T-cell (primary cell): ENCODE measurements around the gene CNOT6. TPM values are rescaled to one million over a fixed set of nuclear protein-coding genes. Genes with fewer than 3 reads are reported as not detected.
A peak's percentile ranks its signal among the peaks of the same experiment; 100 is the strongest.

ENCODE experiments used
- ATAC-seq, 4 experiments: fragments of 200-7000 bp in 3 of 4; fragments of 150-1000 bp in 1 of 4; cut with Tn5 transposase; replicated peaks in 1 of 4; 1 replicate in 3 of 4; 2 replicates in 1 of 4; pipeline ENCODE4 v1.10.0; 2021; ENCODE audit warnings: moderate library complexity in 3 of 4, mild to moderate bottlenecking in 2 of 4, moderate number of reproducible peaks in 1 of 4
- CTCF ChIA-PET, 2 donors: fragments of 300-600 bp; sonication (Branson Sonifier 250); formaldehyde crosslinking; loops; one replicate each; lab custom pipeline; 2022; ENCODE audit warnings: antibody characterized with exemption in 2 of 2; lab: Charles Lee
- POLR2A ChIA-PET, 2 donors: fragments of 300-600 bp; sonication (Branson Sonifier 250); formaldehyde crosslinking; loops; one replicate each; lab custom pipeline; 2022; ENCODE audit warnings: antibody characterized with exemption in 2 of 2; lab: Charles Lee
- DNase-seq, 35 experiments: peaks; one replicate each; pipeline versions ENCODE4 v3.0.0 to v3.0.0-alpha.2; 2013 to 2023
- H3K27ac ChIP-seq: one replicate; pipeline ENCODE4 v1.5.1; 2013; ENCODE audit warnings: low read length
- H3K27me3 ChIP-seq, 2 experiments: replicated peaks in 1 of 2; 1 replicate in 1 of 2; 2 replicates in 1 of 2; pipeline versions ENCODE4 v1.6.1 to v1.7.0; 2013; ENCODE audit warnings: low read length in 1 of 2, mixed read lengths in 1 of 2; ENCODE audit not compliant: control insufficient read depth in 2 of 2, insufficient read depth in 2 of 2; ENCODE audit errors: extremely low read depth in 1 of 2
- H3K36me3 ChIP-seq, 2 donors: 1 replicate in 1 of 2; 2 replicates in 1 of 2; pipeline versions ENCODE4 v1.6.1 to v1.7.0; 2013; ENCODE audit warnings: low read length in 1 of 2; ENCODE audit not compliant: control insufficient read depth in 2 of 2, insufficient read depth in 1 of 2; ENCODE audit errors: extremely low read depth in 1 of 2
- H3K4me1 ChIP-seq, 2 experiments: 1 replicate in 1 of 2; 2 replicates in 1 of 2; pipeline versions ENCODE4 v1.6.1 to v1.7.0; 2013; ENCODE audit warnings: low read length in 2 of 2, mixed read lengths in 1 of 2; ENCODE audit not compliant: insufficient read depth in 2 of 2, control insufficient read depth in 1 of 2; ENCODE audit errors: extremely low read depth in 1 of 2
- H3K4me3 ChIP-seq, 2 donors: 1 replicate in 1 of 2; 2 replicates in 1 of 2; pipeline versions ENCODE4 v1.5.1 to v1.7.0; 2013; ENCODE audit warnings: mild to moderate bottlenecking in 2 of 2, low read length in 1 of 2, moderate library complexity in 1 of 2; ENCODE audit not compliant: control insufficient read depth in 1 of 2; ENCODE audit errors: extremely low read depth in 1 of 2
- H3K9me3 ChIP-seq: 2 replicates; pipeline ENCODE4 v1.7.0; 2013
- H3K27ac Mint-ChIP-seq, 2 donors: one replicate each; pipeline ENCODE4 v1.8.0; 2020 to 2021; ENCODE audit warnings: mild to moderate bottlenecking in 2 of 2, mixed read lengths in 2 of 2
- H3K27me3 Mint-ChIP-seq, 2 donors: one replicate each; pipeline ENCODE4 v1.8.0; 2021 to 2022; ENCODE audit warnings: mixed read lengths in 2 of 2
- H3K36me3 Mint-ChIP-seq: one replicate; pipeline ENCODE4 v1.8.0; 2021; ENCODE audit warnings: mixed read lengths
- H3K4me1 Mint-ChIP-seq, 3 donors: one replicate each; pipeline ENCODE4 v1.8.0; 2020 to 2022; ENCODE audit warnings: mixed read lengths in 3 of 3, mild to moderate bottlenecking in 1 of 3
- H3K4me3 Mint-ChIP-seq, 3 donors: one replicate each; pipeline ENCODE4 v1.8.0; 2020 to 2022; ENCODE audit warnings: mild to moderate bottlenecking in 3 of 3, mixed read lengths in 3 of 3, moderate library complexity in 3 of 3
- H3K9me3 Mint-ChIP-seq, 3 donors: one replicate each; pipeline ENCODE4 v1.8.0; 2020 to 2022; ENCODE audit warnings: mixed read lengths in 3 of 3
- WGBS: methylation state at CpG from one replicate; pipeline ENCODE4 v1.1.5; 2013; ENCODE audit warnings: missing lambda C conversion rate; ENCODE audit not compliant: insufficient coverage; 5-methylcytosine and 5-hydroxymethylcytosine counted together
- total RNA-seq, 35 experiments: library from RNA in 6 of 35; stranded (reverse) in 6 of 35; fragments of 120-200 nt in 1 of 35; gene quantifications; one replicate each; pipeline versions ENCODE4 v1.2.1 to v1.2.4 and lab custom pipeline; 2013 to 2026

CNOT6 gene
- total RNA-seq, 5 donors from 2014 or later (not counting 1 experiment from before 2014, with no cell fraction given) = 25.1 to 29.9 (median 25.6) TPM

DNA sequence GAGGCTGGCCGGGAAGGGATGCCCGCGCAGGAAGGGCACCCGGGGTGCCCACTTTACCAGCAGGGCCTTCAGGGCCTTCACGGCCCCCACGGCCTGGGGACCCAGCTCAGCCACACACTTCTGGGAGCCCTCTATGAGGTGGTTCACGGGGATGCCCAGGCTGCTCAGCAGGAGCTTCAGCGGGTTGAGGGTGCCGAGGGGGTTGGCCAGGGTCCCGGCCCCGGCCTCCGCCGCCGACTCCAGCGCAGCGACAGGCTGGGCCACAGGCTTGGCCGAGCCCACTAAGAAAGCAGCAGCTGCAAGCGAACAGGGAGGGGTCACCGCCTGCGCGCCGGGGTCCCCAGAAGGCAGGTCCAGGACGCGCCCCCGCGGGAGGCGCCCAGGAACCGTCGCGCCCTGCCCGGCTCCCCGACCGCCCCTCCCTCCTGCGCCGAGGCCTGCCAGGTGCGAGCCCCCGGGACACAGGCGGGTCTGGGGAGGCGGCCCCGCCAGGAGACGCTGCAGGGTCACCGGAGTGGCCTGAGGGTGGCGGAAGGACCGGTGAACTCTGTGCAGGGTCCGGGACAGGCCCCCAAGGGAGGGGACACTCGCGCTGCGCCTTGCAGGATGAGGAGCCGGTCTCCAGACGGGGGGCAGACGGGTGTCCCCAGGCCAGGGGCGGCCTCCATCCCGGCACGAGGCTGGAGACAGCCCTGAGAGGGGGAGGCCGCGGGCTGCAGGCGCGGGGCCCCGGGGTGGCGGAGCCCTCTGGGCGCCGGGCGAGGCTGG lies 96.5 kb downstream of the CNOT6 start:
- Mint-ChIP-seq H3K4me3 (no peak overlapping the region), H3K36me3 (no peaks in the 10 kb centered on the region), H3K27me3 (peaks cover 30 to 41% of the 10 kb centered on the region in 2 donors), H3K9me3 (no peaks in the 10 kb centered on the region), H3K27ac (no peak overlapping the region), H3K4me1 (peaks cover 5 to 11% (median 7%) of the 10 kb centered on the region in 3 donors)
- ATAC-seq (no peak), DNase-seq (peak in 2 of 35 experiments; percentile 17 to 31)
- whole genome bisulfite sequencing = 6% methylated on average over 63 of the region's 63 CpGs
- Histone ChIP-seq H3K27ac (no peak overlapping the region), H3K4me1 (peaks cover 5 to 12% of the 10 kb centered on the region in 2 experiments), H3K9me3 (no peaks in the 10 kb centered on the region), H3K27me3 (peaks cover 8 to 47% of the 10 kb centered on the region in 2 experiments), H3K36me3 (no peaks in the 10 kb centered on the region), H3K4me3 (peak overlapping the region; percentile 19 to 72)
- ChIA-PET POLR2A (no interaction called here), CTCF (no interaction called here)

DNA sequence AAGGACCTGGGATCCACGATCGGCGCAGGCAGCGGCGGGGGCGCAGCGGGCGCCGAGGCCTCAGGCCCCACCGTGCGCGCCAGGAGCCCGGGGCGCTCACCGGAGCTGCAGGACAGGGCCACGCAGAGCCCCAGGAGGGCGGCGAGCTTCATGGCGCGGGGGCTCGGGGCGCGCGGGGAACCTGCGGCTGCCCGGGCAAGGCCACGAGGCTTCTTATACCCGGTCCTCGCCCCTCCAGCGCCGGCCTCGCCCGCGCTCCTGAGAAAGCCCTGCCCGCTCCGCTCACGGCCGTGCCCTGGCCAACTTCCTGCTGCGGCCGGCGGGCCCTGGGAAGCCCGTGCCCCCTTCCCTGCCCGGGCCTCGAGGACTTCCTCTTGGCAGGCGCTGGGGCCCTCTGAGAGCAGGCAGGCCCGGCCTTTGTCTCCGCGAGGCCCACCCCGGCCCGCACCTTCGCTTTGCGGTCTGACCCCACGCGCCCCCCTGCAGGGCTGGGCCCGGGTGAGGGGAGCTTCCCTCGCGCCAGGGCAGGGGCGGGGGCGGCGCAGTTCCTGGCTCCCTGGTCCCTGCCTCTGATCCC lies 97.2 kb downstream of the CNOT6 start, which contains the start of gene SCGB3A1:
Gene SCGB3A1 (minus strand): TSS at position 189 of the 577 bp plus-strand sequence. CDS start 37 bp downstream, at position 152.
- peaks cover 5 to 11% (median 7%) of the 10 kb centered on the region in 3 donors for H3K4me1 Mint-ChIP-seq
- no peaks in the 10 kb centered on the region for H3K36me3 Mint-ChIP-seq
- H3K9me3 ChIP-seq = no peaks in the 10 kb centered on the region
- peaks cover 8 to 47% of the 10 kb centered on the region in 2 experiments for H3K27me3 ChIP-seq
- no peak within 1 kb of the TSS for H3K27ac ChIP-seq
- no peak within 1 kb of the TSS for H3K27ac Mint-ChIP-seq
- H3K9me3 Mint-ChIP-seq = no peaks in the 10 kb centered on the region
- peak in 1 of 35 experiments; percentile 14 for DNase-seq
- H3K36me3 ChIP-seq = no peaks in the 10 kb centered on the region
- ChIA-PET CTCF (no interaction called here), POLR2A (no interaction called here)
- H3K27me3 Mint-ChIP-seq = peaks cover 29 to 39% of the 10 kb centered on the region in 2 donors
- WGBS = 9% methylated on average over 60 of the region's 60 CpGs
- H3K4me1 ChIP-seq = peaks cover 5 to 12% of the 10 kb centered on the region in 2 experiments
- H3K4me3 ChIP-seq = peak within 1 kb of the TSS; percentile 19 to 72
- peak in 1 of 4 experiments; percentile 19 for ATAC-seq
- peak within 1 kb of the TSS in 1 of 3 donors; percentile 68 for H3K4me3 Mint-ChIP-seq

DNA sequence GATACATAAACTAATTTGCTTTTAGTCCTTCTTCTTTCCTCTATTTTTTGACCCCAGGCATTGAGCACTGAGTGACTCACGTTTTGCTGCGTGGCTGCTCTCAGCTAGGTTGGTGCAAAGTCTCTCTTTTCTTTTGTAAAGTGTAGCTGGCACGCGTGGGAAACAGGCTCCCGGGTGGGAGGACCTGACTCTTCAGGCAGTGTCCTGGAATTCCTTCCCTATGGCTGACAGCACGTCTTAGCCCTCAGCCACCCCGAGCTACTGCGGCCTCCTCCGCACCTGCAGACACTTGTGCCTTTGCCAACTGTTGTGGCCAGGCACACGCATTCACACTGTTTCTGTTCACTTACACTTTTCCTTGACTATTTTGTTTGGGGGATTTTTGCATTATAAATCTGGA lies 98.0 kb downstream of the CNOT6 start:
- Histone ChIP-seq H3K4me3 (no peak overlapping the region), H3K27me3 (peaks cover 8 to 45% of the 10 kb centered on the region in 2 experiments), H3K4me1 (peaks cover 5 to 12% of the 10 kb centered on the region in 2 experiments), H3K9me3 (no peaks in the 10 kb centered on the region), H3K27ac (no peak overlapping the region), H3K36me3 (no peaks in the 10 kb centered on the region)
- 100% methylated on average over 1 of the region's 10 CpGs for WGBS
- H3K27me3 Mint-ChIP-seq = peaks cover 25 to 35% of the 10 kb centered on the region in 2 donors
- ATAC-seq (no peak), DNase-seq (no peak)
- H3K27ac Mint-ChIP-seq = no peak overlapping the region
- no peaks in the 10 kb centered on the region for H3K36me3 Mint-ChIP-seq
- peak overlapping the region in 1 of 3 donors; percentile 68 for H3K4me3 Mint-ChIP-seq
- no peaks in the 10 kb centered on the region for H3K9me3 Mint-ChIP-seq
- CTCF ChIA-PET = no interaction called here
- peaks cover 5 to 11% (median 7%) of the 10 kb centered on the region in 3 donors for H3K4me1 Mint-ChIP-seq
- POLR2A ChIA-PET = no interaction called here

DNA sequence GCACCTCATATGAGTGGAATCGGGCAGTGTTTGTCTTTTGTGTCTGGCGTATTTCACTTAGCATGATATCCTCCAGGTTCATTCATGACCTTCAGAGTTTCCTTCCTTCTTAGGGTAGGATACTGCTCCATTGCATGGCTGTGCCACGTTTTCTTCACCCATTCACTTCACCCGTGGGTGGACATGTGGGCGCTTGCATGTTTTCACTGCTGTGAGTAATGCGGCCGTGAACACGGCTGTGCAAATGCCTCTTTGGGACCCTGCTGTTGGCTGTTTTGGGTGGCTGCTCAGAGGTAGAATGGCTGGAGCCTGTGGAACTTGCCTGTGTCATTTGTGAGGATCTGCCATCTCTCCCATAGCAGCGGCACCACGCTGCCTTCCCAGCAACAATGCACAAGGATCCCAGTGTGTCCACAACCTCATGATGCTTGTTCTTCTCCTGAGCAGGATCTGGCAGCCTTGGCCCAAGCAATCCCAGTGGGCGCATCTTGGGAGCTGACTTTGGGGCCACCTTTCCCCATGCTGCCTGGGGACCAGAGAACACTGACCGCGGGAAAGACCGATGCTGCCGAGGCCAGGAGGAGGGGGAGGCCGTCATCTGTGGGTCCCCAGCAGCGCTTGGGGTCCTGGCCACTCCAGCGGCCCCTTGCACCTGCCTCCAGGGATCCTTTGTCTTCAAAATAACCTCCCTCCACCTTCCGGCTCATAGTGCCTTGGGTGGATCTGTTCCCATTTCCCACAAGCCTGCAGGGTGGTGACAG lies 99.4 kb downstream of the CNOT6 start:
- no peaks in the 10 kb centered on the region for H3K36me3 Mint-ChIP-seq
- no peak for DNase-seq
- POLR2A ChIA-PET = no interaction called here
- peaks cover 8 to 46% of the 10 kb centered on the region in 2 experiments for H3K27me3 ChIP-seq
- peaks cover 5 to 11% (median 7%) of the 10 kb centered on the region in 3 donors for H3K4me1 Mint-ChIP-seq
- H3K4me3 Mint-ChIP-seq = peak overlapping the region in 1 of 3 donors; percentile 68
- H3K4me3 ChIP-seq = no peak overlapping the region
- no peaks in the 10 kb centered on the region for H3K36me3 ChIP-seq
- no peak overlapping the region for H3K27ac ChIP-seq
- WGBS = 97% methylated on average over 11 of the region's 19 CpGs
- H3K9me3 ChIP-seq = no peaks in the 10 kb centered on the region
- H3K27me3 Mint-ChIP-seq = peaks cover 27 to 35% of the 10 kb centered on the region in 2 donors
- peaks cover 5 to 12% of the 10 kb centered on the region in 2 experiments for H3K4me1 ChIP-seq
- CTCF ChIA-PET = no interaction called here
- H3K27ac Mint-ChIP-seq = no peak overlapping the region
- H3K9me3 Mint-ChIP-seq = no peaks in the 10 kb centered on the region
- no peak for ATAC-seq

DNA sequence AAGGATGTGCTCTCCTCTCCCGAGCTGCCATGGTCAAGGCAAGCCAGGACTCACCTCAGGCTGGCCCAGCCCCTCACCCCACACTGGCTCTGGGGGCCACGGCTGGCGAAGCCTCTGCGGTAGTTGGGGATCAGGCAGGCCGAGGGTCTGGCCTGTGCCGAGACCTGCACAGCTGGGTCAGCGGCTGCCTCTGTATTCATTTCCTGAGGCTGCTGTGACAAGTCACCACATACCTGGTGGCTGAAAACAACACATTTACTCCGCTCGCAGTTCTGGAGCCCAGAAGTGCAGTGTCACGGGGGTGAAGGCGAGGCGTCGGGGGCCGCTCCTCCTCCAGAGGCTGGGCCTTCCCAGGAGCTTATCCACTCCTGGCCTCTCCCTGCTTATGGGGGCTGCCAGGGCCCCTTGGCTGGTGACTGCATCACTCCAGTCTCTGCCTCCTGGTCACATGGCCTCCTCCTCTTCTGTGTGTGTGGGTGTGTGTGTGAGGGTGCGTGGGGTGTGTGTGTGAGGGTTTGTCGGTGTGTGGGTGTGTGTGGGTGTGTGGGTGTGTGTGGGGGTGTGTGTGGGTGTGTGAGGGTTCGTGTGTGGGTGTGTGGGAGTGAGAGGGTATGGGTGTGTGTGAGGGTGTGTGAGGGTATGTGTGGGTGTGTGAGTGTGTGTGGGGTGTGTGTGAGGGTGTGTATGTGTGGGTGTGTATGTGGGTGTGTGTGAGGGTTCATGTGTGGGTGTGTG lies 100.3 kb downstream of the CNOT6 start:
- DNase-seq (no peak), ATAC-seq (no peak)
- CTCF ChIA-PET = no interaction called here
- Mint-ChIP-seq H3K4me1 (peaks cover 3 to 9% (median 7%) of the 10 kb centered on the region in 3 donors), H3K9me3 (no peaks in the 10 kb centered on the region), H3K4me3 (no peak overlapping the region), H3K27ac (no peak overlapping the region), H3K27me3 (peaks cover 27 to 29% of the 10 kb centered on the region in 2 donors), H3K36me3 (no peaks in the 10 kb centered on the region)
- Histone ChIP-seq H3K9me3 (no peaks in the 10 kb centered on the region), H3K4me1 (peaks cover 5 to 12% of the 10 kb centered on the region in 2 experiments), H3K27me3 (peaks cover 8 to 41% of the 10 kb centered on the region in 2 experiments), H3K27ac (no peak overlapping the region), H3K36me3 (no peaks in the 10 kb centered on the region), H3K4me3 (no peak overlapping the region)
- POLR2A ChIA-PET = no interaction called here
- WGBS = 72% methylated on average over 12 of the region's 17 CpGs
